ENCODE measurements around the gene UCHL1.

- no peak for TF ChIP-seq ZNF670 (CRISPR knock-in tag; IDR thresholded peaks at IDR 0.05; ENCODE audit: borderline replicate concordance)
- TF ChIP-seq, protein P1, sequence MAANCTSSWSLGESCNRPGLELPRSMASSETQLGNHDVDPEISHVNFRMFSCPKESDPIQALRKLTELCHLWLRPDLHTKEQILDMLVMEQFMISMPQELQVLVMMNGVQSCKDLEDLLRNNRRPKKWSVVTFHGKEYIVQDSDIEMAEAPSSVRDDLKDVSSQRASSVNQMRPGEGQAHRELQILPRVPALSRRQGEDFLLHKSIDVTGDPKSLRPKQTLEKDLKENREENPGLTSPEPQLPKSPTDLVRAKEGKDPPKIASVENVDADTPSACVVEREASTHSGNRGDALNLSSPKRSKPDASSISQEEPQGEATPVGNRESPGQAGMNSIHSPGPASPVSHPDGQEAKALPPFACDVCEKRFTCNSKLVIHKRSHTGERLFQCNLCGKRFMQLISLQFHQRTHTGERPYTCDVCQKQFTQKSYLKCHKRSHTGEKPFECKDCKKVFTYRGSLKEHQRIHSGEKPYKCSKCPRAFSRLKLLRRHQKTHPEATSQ (CRISPR knock-in tag; IDR thresholded peaks at IDR 0.05; ENCODE audit: borderline replicate concordance) = no peak
Measured at GRCh38 chr4:41262198-41262597, 5.5 kb downstream of the UCHL1 start.
